Measurements from ENCODE around the gene CAPN8.

The CAPN8 gene

DNA sequence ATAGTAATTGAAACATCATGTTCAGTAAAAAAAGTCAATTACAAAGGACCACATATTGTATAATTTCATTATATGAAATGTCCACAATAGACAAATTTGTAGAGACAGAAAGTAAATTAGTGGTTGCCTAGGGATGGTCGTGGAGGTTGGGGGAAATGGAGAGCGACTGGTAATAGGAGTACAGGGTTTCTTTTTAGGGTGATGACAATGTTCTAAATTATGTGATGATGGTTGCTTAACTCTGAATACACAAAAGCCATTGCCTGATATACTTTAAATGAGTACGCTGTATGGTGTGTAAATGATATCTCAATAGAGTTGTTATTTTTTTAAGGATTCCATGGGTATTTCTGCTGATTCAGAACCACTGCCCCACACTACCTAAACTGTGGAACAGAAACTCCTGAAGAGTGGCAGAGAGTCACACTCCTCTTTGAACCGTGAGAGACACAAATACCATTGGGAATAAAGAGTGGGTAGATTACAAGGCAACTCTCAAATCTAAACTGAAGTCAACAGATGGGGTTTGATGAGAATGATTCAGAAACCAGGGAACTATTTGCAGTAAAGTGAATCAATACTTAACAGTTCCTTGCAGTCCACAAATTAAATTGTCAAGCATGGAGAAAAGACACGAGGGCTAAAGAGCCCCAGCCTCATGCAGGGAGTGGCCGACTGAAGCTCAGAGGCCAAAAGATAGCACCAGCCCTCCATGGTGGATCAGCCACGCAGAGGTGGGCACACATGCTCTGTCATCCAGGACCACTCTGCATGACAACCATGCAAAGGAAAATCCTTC lies 118.0 kb downstream of the CAPN8 start:
- no peak overlapping the region for H3K4me2 ChIP-seq

GRCh38 chr1:223545343-223545742 lies 120.2 kb downstream of the CAPN8 start:
- no peak overlapping the region for H3K9ac ChIP-seq
- no peaks in the 10 kb centered on the region for H3K36me3 ChIP-seq (ENCODE audit: insufficient read depth)
- TF ChIP-seq CTCF (conservative IDR thresholded peaks at IDR 0.05; ENCODE audit: low read depth, low read length), result no peak
- H2AFZ ChIP-seq (ENCODE audit: low read depth), result no peak overlapping the region
- no peaks in the 10 kb centered on the region for H3K4me1 ChIP-seq (ENCODE audit: low read depth, poor library complexity, severe bottlenecking)
- H3K27me3 ChIP-seq (ENCODE audit: insufficient read depth, low read depth), result no peaks in the 10 kb centered on the region
- H4K20me1 ChIP-seq (ENCODE audit: insufficient read depth), result no peaks in the 10 kb centered on the region
- H3K4me2 ChIP-seq, result no peak overlapping the region
- no peak overlapping the region for H3K4me3 ChIP-seq (IDR thresholded peaks at IDR 0.05; ENCODE audit: insufficient read depth, low read depth, low read length)
- no peak overlapping the region for H3K27ac ChIP-seq
- no peaks in the 10 kb centered on the region for H3K79me2 ChIP-seq (ENCODE audit: insufficient read depth, low read depth)

More for the DNA sequence above, 118.0 kb downstream of the CAPN8 start:
- H3K4me3 ChIP-seq (IDR thresholded peaks at IDR 0.05; ENCODE audit: insufficient read depth, low read depth, low read length), result no peak overlapping the region
- H3K27me3 ChIP-seq (ENCODE audit: insufficient read depth, low read depth), result no peaks in the 10 kb centered on the region
- no peak overlapping the region for H2AFZ ChIP-seq (ENCODE audit: low read depth)
- no peaks in the 10 kb centered on the region for H3K36me3 ChIP-seq (ENCODE audit: insufficient read depth)
- no peak overlapping the region for H3K9ac ChIP-seq
- H4K20me1 ChIP-seq (ENCODE audit: insufficient read depth), result no peaks in the 10 kb centered on the region
- H3K4me1 ChIP-seq (ENCODE audit: low read depth, poor library complexity, severe bottlenecking), result no peaks in the 10 kb centered on the region
- no peaks in the 10 kb centered on the region for H3K79me2 ChIP-seq (ENCODE audit: insufficient read depth, low read depth)
- H3K27ac ChIP-seq, result no peak overlapping the region
- TF ChIP-seq CTCF (conservative IDR thresholded peaks at IDR 0.05; ENCODE audit: low read depth, low read length), result no peak

- H3K79me2 ChIP-seq (ENCODE audit: insufficient read depth, low read depth), result no peaks in the 10 kb centered on the region
- no peak for TF ChIP-seq CTCF (conservative IDR thresholded peaks at IDR 0.05; ENCODE audit: low read depth, low read length)
These were observed 121.9 kb downstream of the CAPN8 start for GRCh38 chr1:223543560-223543959.

DNA sequence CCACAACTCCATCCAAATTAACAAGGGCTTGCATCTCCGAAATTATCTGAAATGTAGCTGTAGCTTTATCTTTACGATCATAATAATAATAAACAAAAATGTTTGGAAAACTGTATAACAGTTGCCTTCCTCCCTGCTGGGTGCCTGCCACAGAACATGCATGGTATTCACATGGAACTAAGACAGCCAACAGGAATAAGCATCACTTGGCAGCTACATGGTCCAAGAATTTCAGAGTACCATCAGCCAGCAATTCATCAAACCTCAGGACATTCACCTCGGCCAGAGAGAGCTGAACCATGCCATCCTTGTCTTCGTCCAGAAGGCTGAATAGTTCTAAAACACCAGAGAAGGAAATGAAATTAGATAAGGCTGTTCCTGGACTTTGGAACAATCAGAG lies 122.7 kb downstream of the CAPN8 start:
- no peaks in the 10 kb centered on the region for H3K27me3 ChIP-seq (ENCODE audit: insufficient read depth, low read depth)

More at GRCh38 chr1:223543560-223543959, 121.9 kb downstream of the CAPN8 start:
- Histone ChIP-seq H3K4me2 (no peak overlapping the region), H4K20me1 (ENCODE audit: insufficient read depth) (no peaks in the 10 kb centered on the region), H3K27ac (no peak overlapping the region), H3K9ac (no peak overlapping the region), H3K4me1 (ENCODE audit: low read depth, poor library complexity, severe bottlenecking) (no peaks in the 10 kb centered on the region), H2AFZ (ENCODE audit: low read depth) (no peak overlapping the region), H3K27me3 (ENCODE audit: insufficient read depth, low read depth) (no peaks in the 10 kb centered on the region), H3K4me3 (IDR thresholded peaks at IDR 0.05; ENCODE audit: insufficient read depth, low read depth, low read length) (no peak overlapping the region), H3K36me3 (ENCODE audit: insufficient read depth) (no peaks in the 10 kb centered on the region)

More for the DNA sequence above, 122.7 kb downstream of the CAPN8 start:
- H3K4me2 ChIP-seq, result no peak overlapping the region
- H3K4me1 ChIP-seq (ENCODE audit: low read depth, poor library complexity, severe bottlenecking), result no peaks in the 10 kb centered on the region
- no peak for TF ChIP-seq CTCF (conservative IDR thresholded peaks at IDR 0.05; ENCODE audit: low read depth, low read length)
- no peak overlapping the region for H3K9ac ChIP-seq
- no peak overlapping the region for H3K27ac ChIP-seq
- H3K36me3 ChIP-seq (ENCODE audit: insufficient read depth), result no peaks in the 10 kb centered on the region
- no peaks in the 10 kb centered on the region for H3K79me2 ChIP-seq (ENCODE audit: insufficient read depth, low read depth)
- H4K20me1 ChIP-seq (ENCODE audit: insufficient read depth), result no peaks in the 10 kb centered on the region
- H3K4me3 ChIP-seq (IDR thresholded peaks at IDR 0.05; ENCODE audit: insufficient read depth, low read depth, low read length), result no peak overlapping the region
- no peak overlapping the region for H2AFZ ChIP-seq (ENCODE audit: low read depth)
